Pons (tissue), 1 donor: ENCODE results near the gene PC.
A peak's percentile ranks its signal among the peaks of the same experiment; 100 is the strongest.

ENCODE experiments used
- DNase-seq: peaks from one replicate; pipeline ENCODE4 v3.0.0-alpha.2; 2016; ENCODE audit warnings: low spot score

PC gene

GRCh38 chr11:66883016-66883965 is 74.9 kb downstream of the PC start:
- DNase-seq: peak; percentile 78

DNA sequence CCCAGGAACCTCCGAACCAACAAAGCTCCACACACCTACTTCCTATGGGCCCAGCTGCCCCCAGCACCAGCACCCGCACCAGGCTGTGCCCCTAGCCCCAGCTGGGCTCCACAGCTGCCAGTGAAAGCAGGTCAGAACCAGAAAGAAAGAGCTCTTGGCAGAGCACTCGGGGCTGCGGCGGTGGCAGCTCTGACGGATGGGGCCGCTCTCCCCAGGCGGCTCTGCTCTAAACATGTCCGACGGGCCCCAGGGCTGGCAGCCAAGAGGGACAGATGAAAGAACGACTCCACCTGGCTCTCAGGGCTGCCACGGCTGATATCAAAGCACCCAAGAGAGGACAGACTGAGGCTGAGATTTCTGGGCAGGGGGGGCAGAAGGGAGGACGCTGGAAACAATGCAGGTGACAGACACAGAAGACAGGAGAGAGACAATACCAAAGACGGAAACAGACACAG is 75.6 kb downstream of the PC start:
- peak; percentile 72 for DNase-seq

- DNase-seq: peak; percentile 31
Measured at GRCh38 chr11:66881927-66882452, 76.2 kb downstream of the PC start.

- no peak for DNase-seq
Measured at GRCh38 chr11:66881451-66881835, 76.7 kb downstream of the PC start.

DNA sequence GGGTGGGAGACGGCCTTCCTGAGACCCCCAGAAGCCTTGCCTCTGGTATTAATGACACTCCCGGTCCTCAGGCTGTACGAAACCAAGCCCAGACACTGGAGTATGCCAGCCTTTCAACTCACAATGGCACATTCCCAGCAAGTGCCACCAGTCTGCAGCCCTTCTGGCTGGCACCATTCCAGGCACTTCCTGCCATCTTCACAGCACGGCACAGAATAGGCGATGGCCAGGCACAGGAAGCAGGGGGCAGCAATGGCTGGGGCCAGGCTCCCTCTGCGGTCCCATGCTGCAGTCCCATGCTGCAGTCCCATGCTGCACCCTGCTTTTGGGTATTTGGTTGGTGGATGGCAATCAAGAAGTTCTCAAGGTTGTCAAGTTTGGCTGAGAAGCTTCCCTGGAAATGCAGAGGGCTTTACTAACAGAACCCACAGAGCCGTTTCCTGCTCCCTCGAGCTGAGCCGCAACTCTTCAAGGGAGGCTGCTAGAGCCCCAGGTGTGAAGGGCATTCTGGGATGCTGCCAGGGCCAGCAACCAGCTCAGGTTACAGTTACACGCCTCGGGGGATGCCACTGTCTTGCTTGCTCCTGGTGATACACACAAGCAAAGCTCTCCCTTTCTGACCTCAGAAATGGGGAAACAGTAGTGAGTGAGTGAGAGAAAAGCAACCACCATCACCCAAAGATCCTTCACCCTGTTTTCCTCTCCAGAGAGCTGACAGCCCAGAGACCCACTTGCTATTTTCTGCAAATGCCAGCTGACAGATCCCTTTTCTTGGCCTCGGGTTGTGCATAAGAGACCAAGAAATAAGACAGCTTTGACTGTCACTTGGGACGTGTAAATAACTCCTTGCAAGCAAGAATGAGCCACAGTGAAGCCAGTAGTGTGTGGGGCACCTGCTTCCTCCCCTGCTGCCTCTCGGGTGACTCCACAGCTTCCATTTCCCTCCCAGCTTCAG is 77.4 kb downstream of the PC start:
- DNase-seq: peak; percentile 61

- no peak for DNase-seq
Measured at GRCh38 chr11:66879999-66880398, 78.2 kb downstream of the PC start.

GRCh38 chr11:66879583-66879982 is 78.6 kb downstream of the PC start:
- DNase-seq: no peak

GRCh38 chr11:66879000-66879399 is 79.2 kb downstream of the PC start:
- no peak for DNase-seq

DNA sequence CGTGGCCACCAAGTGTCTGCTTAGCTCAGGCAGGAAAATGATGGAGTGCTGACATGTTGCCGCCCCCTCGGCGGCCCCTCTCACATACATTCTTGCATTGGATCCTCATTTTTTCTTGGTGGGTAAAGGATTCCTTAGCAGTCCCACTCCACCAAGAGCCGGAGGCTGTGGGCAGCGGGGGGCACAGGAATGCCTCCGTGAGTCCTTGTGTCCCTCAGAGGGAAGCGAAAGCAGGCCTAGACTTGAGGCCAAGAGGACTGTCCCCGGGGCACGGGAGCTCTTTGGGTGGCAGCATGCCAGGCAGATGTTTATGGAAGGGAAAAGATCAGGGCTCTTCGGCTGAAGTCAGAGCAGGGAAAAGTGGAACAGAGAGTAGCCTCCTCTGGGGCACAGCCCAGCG is 79.7 kb downstream of the PC start:
- DNase-seq: no peak

DNA sequence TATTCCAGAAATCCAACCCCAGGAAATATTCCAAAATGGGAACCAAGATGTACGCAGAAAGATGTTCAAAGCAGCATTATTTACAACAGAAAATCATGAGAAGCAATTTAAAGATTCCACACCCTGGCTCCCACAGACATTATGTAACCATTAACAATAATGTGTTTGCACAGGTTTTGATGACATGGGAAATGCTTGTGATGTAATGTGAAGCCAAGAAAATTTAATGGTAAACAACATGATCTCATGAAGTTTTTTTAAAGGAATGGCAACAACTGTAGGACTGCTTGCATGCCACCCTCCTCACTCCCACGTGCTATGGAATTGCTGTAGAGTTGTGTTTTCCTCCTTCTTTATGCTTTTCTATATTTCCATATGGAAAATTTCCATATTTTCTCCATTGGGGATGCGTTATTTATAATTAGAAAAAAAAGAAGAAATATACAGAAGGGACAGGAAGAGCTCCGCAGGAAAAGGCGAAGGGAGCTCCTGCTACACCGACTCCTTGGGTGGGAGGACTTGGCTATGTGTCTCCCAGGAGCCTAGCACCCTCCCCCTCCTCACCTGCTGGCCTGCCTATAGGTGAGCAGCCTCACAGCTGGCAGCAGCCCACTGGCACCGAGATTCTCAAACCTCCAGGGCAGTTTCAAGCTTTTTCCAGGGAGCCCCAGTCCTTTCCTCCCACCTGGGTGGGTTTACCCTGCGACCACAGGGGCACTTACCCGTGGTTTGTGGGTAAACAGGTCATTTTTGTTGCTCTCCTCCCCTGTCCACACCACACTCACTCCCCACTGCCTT is 80.4 kb downstream of the PC start:
- DNase-seq: no peak

- DNase-seq: no peak
Measured at GRCh38 chr11:66875378-66875777, 82.8 kb downstream of the PC start.

DNA sequence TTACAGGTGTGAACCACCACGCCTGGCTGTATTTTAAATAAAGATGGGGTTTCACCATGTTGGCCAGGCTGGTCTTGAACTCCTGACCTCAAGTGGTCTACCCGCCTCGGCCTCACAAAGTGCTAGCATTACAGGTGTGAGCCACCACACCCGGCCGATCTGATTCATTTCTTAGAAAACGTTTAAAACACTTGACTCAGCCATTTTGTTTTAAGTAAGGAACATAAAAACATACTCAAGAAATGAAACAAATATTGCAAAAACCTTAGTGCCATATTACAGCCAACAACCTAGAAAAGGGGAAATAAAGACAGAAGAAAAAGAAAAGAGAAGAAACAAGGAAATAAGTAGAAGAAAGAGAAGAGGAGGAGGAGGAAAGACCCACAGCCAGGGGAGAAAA is 84.0 kb downstream of the PC start:
- no peak for DNase-seq

- DNase-seq: no peak
Measured at GRCh38 chr11:66871521-66871901, 86.7 kb downstream of the PC start.

- DNase-seq: no peak
Measured at GRCh38 chr11:66870616-66871520, 87.3 kb downstream of the PC start.

DNA sequence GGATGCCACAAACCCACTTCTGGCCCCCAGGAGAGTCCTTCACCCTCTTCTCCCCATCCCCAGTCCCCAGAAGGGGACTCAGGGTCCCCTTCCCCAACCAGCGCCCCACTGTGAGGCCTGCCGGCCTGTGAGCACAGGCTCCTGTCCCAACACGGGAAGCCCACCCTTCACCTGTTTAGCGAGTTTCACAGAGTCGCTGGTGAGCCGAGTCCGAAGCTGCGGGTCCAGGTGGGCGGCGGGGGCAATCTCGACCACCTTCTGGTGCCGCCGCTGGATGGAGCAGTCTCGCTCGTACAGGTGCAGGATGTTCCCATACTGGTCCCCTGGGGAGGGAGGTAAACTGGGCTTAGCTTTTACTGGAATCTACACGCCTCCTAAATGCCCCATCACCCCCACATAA is 88.1 kb downstream of the PC start:
- DNase-seq: no peak

DNA sequence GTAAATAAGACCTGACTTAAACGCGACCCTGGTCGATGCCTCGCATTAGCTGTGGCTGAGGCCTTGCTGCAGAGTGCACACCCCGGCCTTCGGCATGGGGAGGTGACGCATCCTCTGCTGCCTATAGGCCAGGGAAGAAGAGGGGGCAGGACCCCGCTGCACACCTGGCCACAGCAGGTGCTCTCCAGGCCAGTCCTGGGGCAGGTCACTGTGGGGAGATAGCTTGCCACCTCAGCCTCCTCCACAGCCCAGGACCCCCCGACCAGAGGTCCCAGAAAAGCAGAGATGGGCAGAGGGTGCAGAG is 88.7 kb downstream of the PC start:
- DNase-seq: no peak

GRCh38 chr11:66868726-66869566 is 89.2 kb downstream of the PC start:
- no peak for DNase-seq

DNA sequence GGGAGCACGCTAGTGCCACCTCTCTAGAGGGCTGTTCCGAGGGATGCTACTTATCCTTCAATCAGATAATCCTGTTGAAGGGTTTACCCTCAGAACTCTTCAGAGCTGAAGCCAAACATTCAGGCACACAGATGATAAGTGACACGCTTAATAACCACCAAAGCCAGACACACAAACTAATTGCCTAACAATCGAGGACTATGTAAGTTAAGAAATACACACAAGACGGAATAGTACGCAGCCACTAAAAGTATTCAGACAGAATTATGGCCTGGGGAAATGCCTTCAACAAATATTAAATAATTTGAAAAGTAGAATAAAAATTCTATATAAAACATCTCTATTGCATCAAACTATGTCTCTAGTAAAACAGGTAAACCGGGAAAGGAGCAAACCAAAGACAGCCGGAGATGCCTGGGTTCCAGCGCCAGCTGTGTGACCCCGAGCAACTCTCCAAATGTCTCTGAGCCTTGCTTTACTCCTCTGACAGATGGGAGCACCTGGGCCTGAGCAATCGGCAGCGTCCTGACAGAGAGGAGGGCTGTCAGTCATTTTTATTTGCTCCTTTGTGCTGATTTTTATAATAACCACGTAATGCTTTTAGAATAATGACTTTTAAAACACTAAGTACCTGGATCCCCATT is 90.0 kb downstream of the PC start:
- DNase-seq: no peak

DNA sequence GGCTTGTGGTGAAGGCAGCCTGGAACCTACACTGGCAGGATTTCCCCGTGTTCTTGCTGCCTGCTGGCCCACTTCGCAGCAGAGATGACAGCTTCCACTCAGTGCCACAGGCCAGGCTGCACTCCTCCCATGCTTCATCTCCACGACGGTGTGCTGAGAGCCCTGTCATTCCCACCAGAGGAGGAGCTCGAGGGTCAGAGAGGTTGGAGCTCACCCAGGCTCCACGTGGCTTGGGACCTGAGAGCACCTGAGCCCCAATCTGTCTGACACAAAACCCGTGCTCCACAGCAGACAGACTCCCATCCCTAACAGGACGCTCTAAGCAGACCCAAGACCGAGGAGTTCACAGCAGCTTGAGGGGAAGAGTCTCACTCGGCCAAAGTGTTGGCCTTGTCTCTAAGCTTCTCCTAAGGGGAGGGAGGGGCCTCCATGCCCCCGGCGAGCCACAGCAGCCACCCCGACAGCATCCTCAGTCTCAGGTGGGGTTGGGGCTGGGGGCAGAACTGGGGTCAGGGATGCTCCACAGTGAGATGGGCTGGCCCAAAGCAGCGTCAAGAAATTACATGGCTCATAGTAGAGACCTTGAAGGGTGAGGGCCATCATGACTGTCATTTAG is 90.7 kb downstream of the PC start:
- DNase-seq: no peak
